ENCODE data around the gene DCDC2C. TPM values are rescaled to one million over a fixed set of nuclear protein-coding genes. Genes with fewer than 3 reads are reported as not detected.
A peak's percentile ranks its signal among the peaks of the same experiment; 100 is the strongest.
"Not testable (repeated sequence)": the region's sequence is repeated elsewhere in the genome, so short reads cannot be mapped to it uniquely, and the experiment has no call there.

Gene DCDC2C
- total RNA-seq, 8 experiments from 2014 or later, result not detected

DNA sequence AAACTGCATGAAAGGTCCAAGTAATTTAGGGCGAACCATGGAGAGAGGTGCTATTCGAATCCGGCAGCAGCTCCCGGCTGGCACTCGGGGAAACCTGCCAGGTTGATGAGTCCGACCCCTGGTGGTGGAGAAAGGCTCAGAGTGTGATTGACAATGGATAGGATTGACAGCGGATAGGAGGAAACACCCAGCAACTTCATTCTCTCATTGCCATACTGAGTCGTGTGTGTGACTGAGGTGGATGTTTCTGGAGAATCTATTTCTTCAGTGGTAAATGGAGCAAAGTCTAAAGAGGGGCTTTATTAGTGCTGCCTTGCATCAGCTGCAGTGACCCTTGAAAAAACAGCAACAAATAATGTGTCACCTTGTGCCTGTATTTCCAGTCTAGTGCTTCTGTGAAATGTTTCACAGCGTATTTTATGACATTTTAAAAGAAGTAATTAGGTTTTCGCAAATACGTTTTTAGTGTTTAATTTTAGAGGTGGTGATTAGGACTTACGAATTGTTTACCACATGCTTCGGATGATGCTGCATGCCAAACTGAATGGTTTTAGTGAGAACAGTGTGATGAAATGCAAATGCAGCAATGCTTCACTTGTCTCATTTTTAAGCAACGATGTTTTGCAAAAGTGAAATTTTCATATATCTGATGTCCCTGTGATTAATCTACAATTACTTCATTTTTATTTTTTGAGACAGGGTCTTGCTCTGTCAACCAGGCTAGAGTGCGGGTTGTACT lies 102.0 kb downstream of the DCDC2C start:
- H3K27ac ChIP-seq, result peak overlapping the region in 1 of 2 donors; percentile 32
- H3K4me1 ChIP-seq (replicated peaks in 1 of 2), result peaks cover 5 to 16% of the 10 kb centered on the region in 2 donors
- peak in 6 of 8 experiments; percentile 54 to 94 (median 88) for ATAC-seq (replicated peaks in 6 of 8)
- 25 to 78% (median 58%) methylated on average over 3 to 14 of the region's 15 CpGs; no CpG with 5 or more reads in 1 of the 10 experiments for WGBS, 10 experiments
- H3K4me3 ChIP-seq, result no peak overlapping the region
- in situ Hi-C loops (cut with MboI; ENCODE audit: low pct_unique_long_range_greater_than_20kb in 2 of 9, low sequenced_read_pairs in 9 of 9, unreplicated experiment in 9 of 9), result no loop called here

GRCh38 chr2:3806168-3806567 lies 102.8 kb downstream of the DCDC2C start:
- Histone ChIP-seq H3K4me3 (no peak overlapping the region), H3K4me1 (replicated peaks in 1 of 2) (peaks cover 5 to 16% of the 10 kb centered on the region in 2 donors), H3K27ac (no peak overlapping the region)
- in situ Hi-C loops (cut with MboI; ENCODE audit: low pct_unique_long_range_greater_than_20kb in 2 of 9, low sequenced_read_pairs in 9 of 9, unreplicated experiment in 9 of 9), result no loop called here
- no peak for ATAC-seq (replicated peaks in 6 of 8)
- WGBS, 10 experiments, result 0 to 100% (median 48%) methylated on average over 1 to 8 of the region's 10 CpGs; no CpG with 5 or more reads in 2 of the 10 experiments

DNA sequence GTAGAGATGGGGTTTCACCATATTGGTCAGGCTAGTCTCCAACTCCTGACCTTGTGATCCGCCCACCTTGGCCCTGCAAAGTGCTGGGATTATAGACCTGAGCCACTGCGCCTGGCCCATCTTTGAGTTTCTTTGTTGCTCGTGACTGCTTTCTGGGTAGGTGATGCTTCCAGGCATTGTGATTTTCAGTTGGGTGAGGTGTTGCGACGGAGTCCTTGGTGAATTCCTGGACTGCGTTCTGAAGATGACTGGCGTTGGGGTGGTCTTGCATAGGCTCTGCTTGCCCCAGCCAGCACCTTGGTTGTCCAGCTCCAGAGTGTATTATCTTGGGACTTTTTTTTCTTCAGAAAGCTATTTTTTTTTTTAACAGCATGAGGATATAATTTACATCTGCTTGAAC lies 103.4 kb downstream of the DCDC2C start:
- peaks cover 5 to 16% of the 10 kb centered on the region in 2 donors for H3K4me1 ChIP-seq (replicated peaks in 1 of 2)
- ATAC-seq (replicated peaks in 6 of 8), result no peak
- in situ Hi-C loops (cut with MboI; ENCODE audit: low pct_unique_long_range_greater_than_20kb in 2 of 9, low sequenced_read_pairs in 9 of 9, unreplicated experiment in 9 of 9), result no loop called here
- no peak overlapping the region for H3K4me3 ChIP-seq
- 18 to 100% (median 84%) methylated on average over 1 to 6 of the region's 7 CpGs; no CpG with 5 or more reads in 5 of the 10 experiments for WGBS, 10 experiments
- H3K27ac ChIP-seq, result no peak overlapping the region

DNA sequence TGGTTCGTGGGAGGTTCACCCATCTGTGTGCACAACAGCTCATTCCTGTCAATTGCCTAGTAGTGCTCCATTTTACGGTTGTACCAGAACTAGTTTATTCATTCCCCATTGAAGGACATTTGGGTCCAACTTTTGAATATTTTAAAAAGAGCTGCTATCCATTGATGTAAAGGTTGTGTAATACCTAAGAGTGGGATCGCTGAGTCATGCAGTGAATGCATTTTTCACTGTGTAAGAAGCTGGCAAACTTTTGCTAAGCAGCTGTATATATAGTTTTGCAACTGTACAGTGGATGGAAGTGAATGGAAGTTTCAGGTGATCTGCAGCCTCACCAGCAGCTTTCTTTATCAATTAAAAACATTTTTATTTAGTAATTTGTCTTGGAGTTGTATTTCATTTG lies 104.5 kb downstream of the DCDC2C start:
- Histone ChIP-seq H3K4me3 (no peak overlapping the region), H3K27ac (no peak overlapping the region), H3K4me1 (replicated peaks in 1 of 2) (peaks cover 5 to 16% of the 10 kb centered on the region in 2 donors)
- in situ Hi-C loops (cut with MboI; ENCODE audit: low pct_unique_long_range_greater_than_20kb in 2 of 9, low sequenced_read_pairs in 9 of 9, unreplicated experiment in 9 of 9), result no loop called here
- 0 to 100% (median 86%) methylated on average over 1 to 3 of the region's 3 CpGs; no CpG with 5 or more reads in 5 of the 10 experiments for WGBS, 10 experiments
- peak in 3 of 8 experiments; percentile 16 to 40 (median 32) for ATAC-seq (replicated peaks in 6 of 8)

GRCh38 chr2:3814706-3815245 lies 111.4 kb downstream of the DCDC2C start:
- Histone ChIP-seq H3K27ac (no peak overlapping the region), H3K4me1 (replicated peaks in 1 of 2) (no peaks in the 10 kb centered on the region), H3K4me3 (no peak overlapping the region)
- in situ Hi-C loops (cut with MboI; ENCODE audit: low pct_unique_long_range_greater_than_20kb in 2 of 9, low sequenced_read_pairs in 9 of 9, unreplicated experiment in 9 of 9), result no loop called here
- ATAC-seq (replicated peaks in 6 of 8), result no peak
- 20 to 100% (median 31%) methylated on average over 1 to 5 of the region's 7 CpGs; no CpG with 5 or more reads in 3 of the 10 experiments for WGBS, 10 experiments

DNA sequence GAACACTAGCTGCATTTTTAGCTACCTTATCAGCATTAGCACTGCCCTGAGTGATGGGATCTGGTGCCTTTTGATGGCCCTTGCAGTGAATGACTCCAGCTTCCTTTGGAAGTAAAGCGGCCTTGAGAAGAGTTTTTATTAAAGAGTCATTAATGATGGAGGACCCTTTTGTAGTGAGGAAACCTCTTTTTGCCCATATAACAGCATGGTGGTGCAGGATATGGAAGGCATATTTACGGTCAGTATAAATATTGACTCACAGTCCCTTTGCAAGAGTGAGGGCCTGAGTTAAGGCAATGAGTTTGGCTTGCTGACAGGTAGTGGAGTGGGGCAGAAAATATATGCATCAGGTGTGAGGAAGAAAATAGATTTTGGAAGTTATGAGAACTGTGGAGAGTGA lies 113.8 kb downstream of the DCDC2C start:
- H3K27ac ChIP-seq; ATAC-seq (replicated peaks in 6 of 8); H3K4me3 ChIP-seq; in situ Hi-C loops (cut with MboI; ENCODE audit: low pct_unique_long_range_greater_than_20kb in 2 of 9, low sequenced_read_pairs in 9 of 9, unreplicated experiment in 9 of 9); H3K4me1 ChIP-seq (replicated peaks in 1 of 2): not testable (repeated sequence)
- 14 to 92% (median 62%) methylated on average over 1 to 2 of the region's 2 CpGs; no CpG with 5 or more reads in 4 of the 10 experiments for WGBS, 10 experiments

GRCh38 chr2:3823748-3824147 lies 120.4 kb downstream of the DCDC2C start:
- Histone ChIP-seq H3K27ac (no peak overlapping the region), H3K4me1 (replicated peaks in 1 of 2) (no peaks in the 10 kb centered on the region), H3K4me3 (no peak overlapping the region)
- WGBS, 10 experiments, result 0 to 100% (median 50%) methylated on average over 1 of the region's 1 CpG; no CpG with 5 or more reads in 3 of the 10 experiments
- in situ Hi-C loops (cut with MboI; ENCODE audit: low pct_unique_long_range_greater_than_20kb in 2 of 9, low sequenced_read_pairs in 9 of 9, unreplicated experiment in 9 of 9), result no loop called here
- peak in 1 of 8 experiments; percentile 30 for ATAC-seq (replicated peaks in 6 of 8)

DNA sequence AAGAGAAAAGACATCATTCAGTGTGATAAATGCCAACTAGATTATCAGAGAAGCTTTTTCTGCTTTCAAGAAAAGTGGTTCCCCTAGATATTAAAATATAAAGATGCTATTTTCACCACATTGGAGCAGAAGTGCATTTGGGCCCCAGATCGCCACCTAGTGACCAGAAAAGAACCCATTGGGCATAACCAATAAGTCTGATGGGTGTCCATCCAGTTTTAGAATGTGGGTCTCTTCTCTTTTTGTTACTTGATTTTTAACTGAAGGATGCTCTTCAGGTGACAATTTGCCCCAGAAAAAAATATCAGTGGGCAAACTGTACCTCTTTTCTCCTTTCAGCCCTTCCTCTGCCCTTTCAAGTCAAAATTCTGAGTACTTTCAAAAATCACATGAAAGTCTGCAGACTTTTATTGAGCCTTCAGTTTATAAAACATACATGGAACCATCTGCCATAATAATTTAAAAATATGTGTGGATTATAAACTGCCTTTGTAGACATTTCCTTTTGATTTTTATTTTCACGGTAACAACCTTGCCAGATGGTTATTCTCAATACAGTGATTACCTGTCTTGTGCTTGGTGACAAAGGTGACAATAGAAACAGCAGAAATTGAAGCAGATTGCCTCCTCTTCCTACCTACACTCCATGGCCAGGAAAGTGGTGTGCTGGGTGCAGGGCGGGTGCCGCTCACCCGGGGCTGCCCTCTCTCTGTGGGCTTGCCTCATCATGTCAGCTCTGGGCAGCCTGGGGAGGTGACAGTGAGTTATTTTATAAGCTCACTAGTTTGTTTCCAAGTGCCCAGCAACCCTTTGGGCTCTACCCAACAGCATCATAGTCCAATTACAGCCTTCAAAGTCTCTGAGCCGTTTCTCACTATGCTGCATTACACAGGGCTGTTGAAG lies 124.5 kb downstream of the DCDC2C start:
- peak in 3 of 8 experiments; percentile 41 to 71 (median 61) for ATAC-seq (replicated peaks in 6 of 8)
- WGBS, 10 experiments, result 0 to 100% (median 80%) methylated on average over 1 to 5 of the region's 6 CpGs; no CpG with 5 or more reads in 1 of the 10 experiments
- H3K27ac ChIP-seq, result no peak overlapping the region
- peaks cover 0 to 10% of the 10 kb centered on the region in 2 donors for H3K4me1 ChIP-seq (replicated peaks in 1 of 2)
- in situ Hi-C loops (cut with MboI; ENCODE audit: low pct_unique_long_range_greater_than_20kb in 2 of 9, low sequenced_read_pairs in 9 of 9, unreplicated experiment in 9 of 9), result no loop called here
- no peak overlapping the region for H3K4me3 ChIP-seq

DNA sequence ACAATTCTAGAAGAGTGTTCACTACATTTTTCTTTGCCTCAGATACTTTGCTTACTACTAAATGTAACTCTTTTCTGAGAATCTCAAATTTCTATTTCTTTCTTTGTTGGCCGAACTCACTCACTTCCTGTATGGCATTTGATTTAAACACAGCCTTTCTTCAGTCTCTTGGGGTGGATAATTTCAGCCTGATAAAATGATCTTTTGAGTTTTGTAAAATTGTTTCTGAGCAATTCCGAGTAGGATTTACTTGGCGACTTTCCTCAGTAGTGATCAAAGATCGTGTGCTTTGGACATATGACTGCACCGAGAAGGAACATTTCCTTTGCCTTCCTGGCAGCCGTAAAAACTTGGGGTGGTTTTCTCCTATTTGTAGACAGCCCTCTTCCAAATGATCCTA lies 127.4 kb downstream of the DCDC2C start:
- H3K27ac ChIP-seq, result no peak overlapping the region
- in situ Hi-C loops (cut with MboI; ENCODE audit: low pct_unique_long_range_greater_than_20kb in 2 of 9, low sequenced_read_pairs in 9 of 9, unreplicated experiment in 9 of 9), result no loop called here
- WGBS, 10 experiments, result 0 to 95% (median 58%) methylated on average over 1 to 6 of the region's 6 CpGs
- H3K4me3 ChIP-seq, result no peak overlapping the region
- ATAC-seq (replicated peaks in 6 of 8), result no peak
- peaks cover 0 to 10% of the 10 kb centered on the region in 2 donors for H3K4me1 ChIP-seq (replicated peaks in 1 of 2)

DNA sequence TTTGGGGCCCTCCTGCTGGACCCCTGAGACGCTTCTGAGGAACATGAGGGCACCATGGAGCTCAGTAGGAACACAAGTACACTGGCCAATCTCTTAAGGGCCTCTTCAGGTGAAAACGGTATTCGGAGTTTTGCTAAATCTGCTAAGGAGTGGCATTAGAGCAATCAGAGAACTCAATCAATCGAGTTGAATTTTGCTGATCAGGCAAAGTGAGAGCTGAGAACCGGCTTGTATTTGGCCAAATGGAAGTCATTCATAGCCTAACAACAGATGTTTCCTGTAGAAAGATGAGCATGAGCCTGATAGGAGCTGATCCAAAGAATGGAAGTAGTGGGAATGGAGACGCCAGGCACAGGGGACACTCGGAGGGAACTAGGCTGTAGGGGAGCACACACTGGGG lies 133.7 kb downstream of the DCDC2C start:
- Histone ChIP-seq H3K4me3 (no peak overlapping the region), H3K4me1 (replicated peaks in 1 of 2) (no peaks in the 10 kb centered on the region), H3K27ac (no peak overlapping the region)
- WGBS, 10 experiments, result 32 to 93% (median 81%) methylated on average over 1 to 6 of the region's 7 CpGs; no CpG with 5 or more reads in 3 of the 10 experiments
- in situ Hi-C loops (cut with MboI; ENCODE audit: low pct_unique_long_range_greater_than_20kb in 2 of 9, low sequenced_read_pairs in 9 of 9, unreplicated experiment in 9 of 9), result no loop called here
- ATAC-seq (replicated peaks in 6 of 8), result no peak

GRCh38 chr2:3838348-3838747 lies 135.0 kb downstream of the DCDC2C start:
- no peak overlapping the region for H3K27ac ChIP-seq
- in situ Hi-C loops (cut with MboI; ENCODE audit: low pct_unique_long_range_greater_than_20kb in 2 of 9, low sequenced_read_pairs in 9 of 9, unreplicated experiment in 9 of 9), result no loop called here
- H3K4me3 ChIP-seq, result no peak overlapping the region
- no peak for ATAC-seq (replicated peaks in 6 of 8)
- 0 to 100% (median 60%) methylated on average over 1 to 3 of the region's 3 CpGs; no CpG with 5 or more reads in 3 of the 10 experiments for WGBS, 10 experiments
- H3K4me1 ChIP-seq (replicated peaks in 1 of 2), result no peaks in the 10 kb centered on the region

- H3K4me3 ChIP-seq, result no peak overlapping the region
Observed at GRCh38 chr2:3839476-3839875, 136.1 kb downstream of the DCDC2C start.

More at GRCh38 chr2:3839476-3839875, 136.1 kb downstream of the DCDC2C start:
- in situ Hi-C loops (cut with MboI; ENCODE audit: low pct_unique_long_range_greater_than_20kb in 2 of 9, low sequenced_read_pairs in 9 of 9, unreplicated experiment in 9 of 9), result no loop called here
- ATAC-seq (replicated peaks in 6 of 8), result no peak
- 0 to 83% (median 32%) methylated on average over 1 to 8 of the region's 8 CpGs for WGBS, 10 experiments
- H3K27ac ChIP-seq, result no peak overlapping the region
- no peaks in the 10 kb centered on the region for H3K4me1 ChIP-seq (replicated peaks in 1 of 2)
